ENCODE results near the gene KCNE1. TPM values are rescaled to one million over a fixed set of nuclear protein-coding genes. Genes with fewer than 3 reads are reported as not detected.
"Not testable (repeated sequence)": the region's sequence is repeated elsewhere in the genome, so short reads cannot be mapped to it uniquely, and the experiment has no call there.

Gene KCNE1
- total RNA-seq, 1 donor from 2014 or later: 0.69 TPM

DNA sequence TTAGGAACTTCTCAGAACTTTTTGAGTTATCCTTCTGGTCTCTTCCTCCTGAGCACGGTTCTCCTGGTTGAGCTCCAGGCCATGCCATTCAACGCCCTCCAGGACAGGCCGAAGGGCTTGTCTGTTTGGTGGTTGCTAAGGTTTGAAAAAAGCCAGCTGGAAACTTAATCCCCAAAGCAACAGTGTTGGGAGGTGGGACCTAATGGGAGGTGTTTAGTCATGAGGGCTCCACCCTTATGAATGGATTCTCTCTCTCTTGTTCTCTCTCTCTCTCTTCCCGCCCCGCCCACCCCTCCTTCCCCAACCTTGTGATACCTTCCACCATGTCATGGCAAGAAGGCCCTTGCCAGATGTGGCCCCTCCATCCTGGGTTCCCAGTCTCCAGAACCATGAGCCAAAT lies 829 bp downstream of the KCNE1 start:
- no peak for DNase-seq (ENCODE audit: low spot score)

- peak; percentile 67 for DNase-seq (ENCODE audit: low spot score)
Measured at GRCh38 chr21:34510148-34511142, 1.6 kb downstream of the KCNE1 start.

- DNase-seq (ENCODE audit: low spot score): no peak
Measured at GRCh38 chr21:34509151-34509550, 2.9 kb downstream of the KCNE1 start.

GRCh38 chr21:34504595-34504994 lies 7.4 kb downstream of the KCNE1 start:
- DNase-seq (ENCODE audit: low spot score): no peak

- no peak for DNase-seq (ENCODE audit: low spot score)
Measured at GRCh38 chr21:34502480-34503106, 9.4 kb downstream of the KCNE1 start.

- no peak for DNase-seq (ENCODE audit: low spot score)
Measured at GRCh38 chr21:34501716-34502115, 10.3 kb downstream of the KCNE1 start.

GRCh38 chr21:34500191-34500590 lies 11.8 kb downstream of the KCNE1 start:
- no peak for DNase-seq (ENCODE audit: low spot score)

- DNase-seq (ENCODE audit: low spot score): no peak
Measured at GRCh38 chr21:34499116-34499515, 12.9 kb downstream of the KCNE1 start.

DNA sequence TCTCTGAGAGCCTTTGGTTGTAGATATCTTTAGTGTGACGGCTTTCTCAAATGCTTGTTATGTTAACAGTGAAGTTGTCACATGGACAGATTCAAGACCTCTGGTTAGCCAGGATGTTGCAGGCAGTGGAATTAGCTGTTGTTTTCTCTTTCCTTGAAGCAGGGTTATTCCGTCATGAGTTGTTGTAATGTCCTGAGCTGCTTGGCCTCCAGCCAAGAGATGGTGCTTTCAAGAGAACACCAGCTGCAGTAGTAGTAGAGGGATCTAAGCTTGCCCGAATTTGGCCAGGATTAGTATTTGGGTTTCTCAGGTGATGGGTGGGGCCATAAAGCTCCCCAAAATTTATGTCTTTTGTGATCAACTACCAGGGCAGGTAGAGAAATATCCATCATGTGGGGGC lies 13.4 kb downstream of the KCNE1 start:
- no peak for DNase-seq (ENCODE audit: low spot score)

DNA sequence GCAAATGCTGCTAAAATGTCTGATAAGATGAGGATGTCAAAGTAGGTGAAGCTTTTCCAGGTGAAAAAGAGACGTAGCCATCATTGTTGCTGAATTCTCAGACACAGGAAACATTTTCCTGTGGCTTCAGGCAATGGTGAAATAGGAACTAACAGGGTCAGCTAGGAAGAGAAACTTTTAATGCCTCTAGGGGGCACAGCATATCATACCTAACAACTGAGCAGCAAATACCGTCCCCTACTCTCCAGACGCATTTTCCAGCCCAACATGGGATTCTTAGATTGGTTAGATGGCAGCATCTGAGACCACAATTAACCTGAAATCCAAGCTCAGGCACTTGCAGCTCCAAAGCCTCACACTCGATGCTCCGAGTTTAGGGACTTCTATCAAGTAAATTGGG lies 28.2 kb downstream of the KCNE1 start:
- not testable (repeated sequence) for DNase-seq (ENCODE audit: low spot score)

- DNase-seq (ENCODE audit: low spot score): not testable (repeated sequence)
Measured at GRCh38 chr21:34483435-34483834, 28.6 kb downstream of the KCNE1 start.

GRCh38 chr21:34467333-34467732 lies 44.7 kb downstream of the KCNE1 start:
- DNase-seq (ENCODE audit: low spot score): not testable (repeated sequence)

- not testable (repeated sequence) for DNase-seq (ENCODE audit: low spot score)
Measured at GRCh38 chr21:34459426-34459825, 52.6 kb downstream of the KCNE1 start.

DNA sequence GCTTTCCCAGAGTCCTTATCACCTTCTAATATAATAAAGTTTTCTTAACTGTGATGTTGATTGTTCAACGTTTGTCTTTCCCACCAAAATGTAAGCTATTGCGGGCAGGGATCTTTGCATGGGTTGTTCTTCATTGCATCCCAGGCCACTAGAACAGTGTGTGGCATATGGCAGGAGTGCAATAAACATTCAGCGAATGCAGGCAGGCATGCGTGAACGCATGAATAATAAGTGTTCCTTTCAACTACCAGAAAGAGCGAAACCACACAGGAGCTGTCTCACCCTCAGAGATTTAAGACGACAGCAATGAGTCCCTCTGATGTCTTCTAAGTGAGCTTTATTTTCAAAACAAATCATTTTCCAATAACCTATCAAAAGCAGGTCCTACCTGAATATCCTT lies 53.7 kb downstream of the KCNE1 start:
- not testable (repeated sequence) for DNase-seq (ENCODE audit: low spot score)

- DNase-seq (ENCODE audit: low spot score): not testable (repeated sequence)
Measured at GRCh38 chr21:34456180-34456579, 55.8 kb downstream of the KCNE1 start.

DNA sequence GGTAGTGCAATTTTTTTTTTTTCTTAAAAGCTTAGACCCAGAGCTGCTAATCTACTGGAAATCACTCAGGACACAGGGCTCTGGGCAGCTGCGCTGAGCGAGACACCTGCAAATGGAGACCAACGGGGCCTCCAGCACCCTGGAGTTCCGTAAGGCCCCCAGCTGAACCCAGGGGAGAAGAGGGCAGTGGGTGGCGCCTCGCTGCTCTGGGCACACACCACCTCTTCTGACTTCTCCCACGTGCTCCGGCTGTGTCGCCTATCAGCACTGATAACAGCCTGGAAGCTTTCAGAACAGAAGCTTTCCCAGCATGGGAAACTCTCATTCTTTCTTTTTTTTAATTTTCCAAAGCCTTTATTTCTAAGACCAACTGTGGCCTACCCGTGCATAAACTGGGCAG lies 56.4 kb downstream of the KCNE1 start:
- not testable (repeated sequence) for DNase-seq (ENCODE audit: low spot score)

- DNase-seq (ENCODE audit: low spot score): not testable (repeated sequence)
Measured at GRCh38 chr21:34447018-34447417, 65.0 kb downstream of the KCNE1 start.

- DNase-seq (ENCODE audit: low spot score): not testable (repeated sequence)
Measured at GRCh38 chr21:34443486-34443885, 68.5 kb downstream of the KCNE1 start.

- not testable (repeated sequence) for DNase-seq (ENCODE audit: low spot score)
Measured at GRCh38 chr21:34429710-34430109, 82.3 kb downstream of the KCNE1 start.

GRCh38 chr21:34428441-34428840 lies 83.6 kb downstream of the KCNE1 start:
- DNase-seq (ENCODE audit: low spot score): not testable (repeated sequence)

- not testable (repeated sequence) for DNase-seq (ENCODE audit: low spot score)
Measured at GRCh38 chr21:34427339-34427738, 84.7 kb downstream of the KCNE1 start.

DNA sequence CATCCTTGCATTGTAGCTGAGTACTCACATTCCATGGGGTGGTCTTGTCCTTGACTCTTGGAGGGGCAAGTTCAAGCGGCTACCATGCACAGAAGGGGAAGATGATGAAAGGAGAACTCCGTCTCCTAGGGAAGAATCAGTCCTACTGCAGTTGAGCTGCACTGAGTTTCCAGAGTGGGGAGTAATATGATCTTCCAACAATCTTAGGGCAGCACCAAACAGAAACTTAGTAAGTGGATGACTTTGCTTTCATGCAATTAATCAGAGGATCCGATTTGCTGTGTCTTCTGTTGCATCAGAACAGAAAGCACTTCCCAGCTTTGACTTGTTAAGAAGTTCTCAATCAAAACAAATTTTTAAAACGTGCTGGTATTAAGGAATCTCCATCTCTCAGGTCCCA lies 88.2 kb downstream of the KCNE1 start, which contains the start of gene SMIM34:
SMIM34 (minus strand) TSS at position 147 of the 400 bp plus-strand sequence; CDS start at position 35, 112 bp downstream.
- DNase-seq (ENCODE audit: low spot score): not testable (repeated sequence)
